Activated effector memory CD4-positive, alpha-beta T cell treated with Interleukin-2 at 50 U/mL for 16 hours (primary cell): Measurements from ENCODE around the gene UBE2I.

Source experiments
- DNase-seq: peaks from one replicate; pipeline ENCODE4 v3.0.0-alpha.2; 2020

Gene UBE2I

GRCh38 chr16:1330931-1331711, 21.7 kb downstream of the UBE2I start:
- no peak for DNase-seq

DNA sequence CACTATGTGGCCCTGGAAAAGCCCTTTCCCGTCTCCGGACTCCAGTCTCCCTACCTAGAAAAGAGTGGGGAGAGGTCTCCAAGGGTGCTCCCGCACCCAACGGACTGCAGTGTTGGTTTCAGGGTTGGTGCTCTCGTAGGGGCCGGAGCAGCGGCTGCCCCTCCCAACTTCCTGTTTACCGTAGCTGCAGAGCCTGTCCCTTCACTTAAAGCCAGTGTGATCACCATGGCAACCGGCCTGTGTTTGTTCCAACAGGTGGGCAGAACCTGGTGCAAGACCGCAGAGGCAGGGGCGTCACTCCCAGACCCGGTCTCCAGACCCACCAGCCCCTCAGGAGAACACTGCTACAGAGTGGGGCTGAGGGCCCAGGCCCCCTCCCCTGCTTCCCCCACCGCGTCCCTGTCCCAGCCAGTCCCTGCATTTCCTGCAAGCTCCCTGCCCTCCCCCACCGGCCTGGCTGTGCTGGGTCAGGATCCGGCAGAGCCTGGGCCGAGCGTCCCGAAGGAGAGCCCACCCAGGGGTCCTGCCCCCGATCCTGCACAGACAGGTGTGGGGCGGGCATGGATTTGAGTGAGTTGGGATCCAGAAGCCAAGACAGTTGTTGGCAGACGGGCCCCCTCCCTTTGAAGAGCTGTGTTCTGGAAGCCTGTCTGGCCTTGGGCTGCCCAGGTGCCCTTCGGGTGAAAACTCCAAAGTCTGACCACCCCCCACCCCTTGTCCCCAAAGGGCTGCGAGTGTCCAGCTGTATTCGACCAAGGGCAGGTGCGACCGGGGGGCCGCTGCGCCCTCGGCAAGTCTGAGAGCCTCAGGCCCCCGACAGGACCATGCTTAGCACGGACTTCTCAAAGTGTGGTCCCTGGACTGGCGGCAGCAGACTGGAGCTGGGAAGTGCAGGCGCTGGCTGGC, 22.5 kb downstream of the UBE2I start:
- DNase-seq: no peak

DNA sequence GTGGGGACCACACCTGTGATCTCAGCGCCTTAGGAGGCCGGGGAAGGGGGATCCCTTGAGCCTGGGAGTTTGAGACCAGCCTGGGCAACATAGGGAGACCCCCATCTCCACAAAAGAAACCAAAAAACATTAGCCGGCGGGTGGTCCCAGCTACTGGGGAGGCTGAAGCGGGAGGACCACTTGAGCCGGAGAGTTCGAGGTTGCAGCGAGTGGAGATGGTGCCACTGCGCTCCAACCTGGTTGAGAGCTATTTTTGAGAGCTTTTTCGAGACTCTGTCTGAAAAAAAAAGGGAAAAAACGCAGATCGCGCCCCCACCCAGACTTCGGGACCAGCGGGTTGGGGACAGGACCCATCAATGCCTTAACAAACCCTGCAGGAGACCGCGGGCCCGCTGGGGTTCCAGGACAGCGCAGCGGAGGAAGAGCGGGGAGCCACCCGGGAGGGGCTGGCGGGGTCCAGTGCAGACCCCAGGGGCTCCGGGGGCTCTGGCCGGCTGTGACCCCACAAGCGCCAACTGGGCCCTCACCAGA, 23.2 kb downstream of the UBE2I start:
- no peak for DNase-seq

GRCh38 chr16:1333149-1333812, 23.8 kb downstream of the UBE2I start, which contains the start of gene BAIAP3:
Gene BAIAP3, plus strand, starts transcription at chr16:1333645. Its CDS starts 4,905 bp downstream, at chr16:1338550.
- peak; percentile 30 for DNase-seq

GRCh38 chr16:1333854-1334700, 24.6 kb downstream of the UBE2I start:
- no peak for DNase-seq

GRCh38 chr16:1334739-1335138, 25.3 kb downstream of the UBE2I start:
- DNase-seq: no peak

GRCh38 chr16:1335211-1335971, 26.0 kb downstream of the UBE2I start:
- no peak for DNase-seq

GRCh38 chr16:1335996-1336395, 26.6 kb downstream of the UBE2I start:
- DNase-seq: no peak

DNA sequence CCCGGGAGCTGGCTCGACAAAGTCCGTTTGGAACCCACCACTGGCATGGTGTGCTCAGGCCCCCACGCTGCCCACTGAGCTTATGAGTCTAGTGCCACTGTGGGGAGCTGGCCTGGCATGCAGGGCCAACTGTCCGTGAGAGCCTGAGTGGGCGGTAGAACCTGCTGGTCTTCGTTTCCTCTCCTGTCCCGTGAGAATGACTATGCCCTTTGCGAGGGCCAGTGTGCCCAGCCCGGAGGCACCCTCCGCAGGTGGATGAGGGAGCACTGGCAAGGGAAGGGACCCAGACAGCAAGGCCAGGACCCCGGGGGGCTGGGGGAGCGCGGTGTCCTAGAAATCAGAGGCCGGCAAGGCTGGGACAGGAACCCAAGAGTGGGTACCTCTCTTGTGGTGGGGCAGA, 27.2 kb downstream of the UBE2I start:
- no peak for DNase-seq

GRCh38 chr16:1337486-1337885, 28.1 kb downstream of the UBE2I start:
- DNase-seq: no peak

DNA sequence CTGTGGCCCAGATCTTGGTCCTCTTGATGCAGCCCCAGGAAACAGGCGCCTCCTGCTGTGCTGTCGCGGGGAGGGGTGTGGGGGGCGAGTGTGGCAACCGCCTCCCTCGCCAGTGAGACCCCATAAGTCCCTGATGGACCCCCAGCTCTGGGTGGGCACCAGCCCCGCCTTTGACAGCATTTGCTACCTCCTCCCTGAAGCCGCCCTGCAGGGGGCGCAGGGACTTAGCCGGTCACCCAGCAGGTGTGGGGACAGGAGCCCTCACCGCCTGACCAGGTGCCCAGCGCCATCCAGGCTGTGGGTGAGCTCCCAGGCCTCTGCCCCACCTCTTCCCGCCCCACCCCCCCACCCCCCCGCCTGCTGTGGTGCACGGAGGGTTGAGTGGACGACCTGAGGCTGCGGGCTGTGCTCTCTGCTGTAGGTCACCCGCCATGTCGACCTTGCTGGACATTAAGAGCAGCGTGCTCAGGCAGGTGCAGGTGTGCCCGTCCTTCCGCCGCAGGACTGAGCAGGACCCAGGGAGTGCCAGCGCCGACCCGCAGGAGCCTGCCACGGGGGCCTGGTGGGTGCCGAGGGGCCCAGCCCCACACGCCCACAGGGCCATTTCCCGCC, 28.8 kb downstream of the UBE2I start:
- DNase-seq: no peak

- no peak for DNase-seq
These were observed 29.6 kb downstream of the UBE2I start for GRCh38 chr16:1338855-1339675.

DNA sequence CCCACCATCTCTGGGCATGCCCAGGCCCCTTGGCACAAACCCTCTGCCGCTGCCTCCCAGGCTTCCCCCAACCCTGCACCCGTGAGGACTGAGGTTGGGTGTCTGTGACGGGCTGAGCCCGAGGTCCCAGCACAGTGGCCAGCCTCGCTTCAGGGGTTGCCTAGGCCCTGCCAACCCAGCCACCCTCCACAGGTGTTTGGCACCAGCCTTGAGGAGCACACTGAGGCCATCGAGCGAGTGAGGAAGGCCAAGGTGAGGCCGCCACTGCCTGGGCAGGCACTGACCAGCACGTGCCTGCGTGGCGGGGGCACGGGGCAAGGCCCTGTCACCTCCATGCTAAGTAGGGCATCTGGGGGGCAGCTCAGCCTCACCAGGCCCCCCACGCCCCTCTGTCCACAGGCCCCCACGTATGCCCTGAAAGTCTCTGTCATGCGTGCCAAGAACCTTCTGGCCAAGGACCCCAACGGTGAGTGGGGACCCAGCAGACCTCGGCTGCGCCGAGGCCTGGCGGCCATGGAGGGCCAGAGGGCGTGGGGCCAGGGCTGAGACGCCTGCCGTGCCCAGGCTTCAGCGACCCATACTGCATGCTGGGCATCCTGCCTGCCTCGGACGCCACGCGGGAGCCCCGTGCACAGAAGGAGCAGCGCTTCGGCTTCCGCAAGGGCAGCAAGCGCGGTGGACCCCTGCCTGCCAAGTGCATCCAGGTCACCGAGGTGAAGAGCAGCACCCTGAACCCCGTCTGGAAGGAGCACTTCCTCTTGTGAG, 31.5 kb downstream of the UBE2I start:
- DNase-seq: no peak

- no peak for DNase-seq
These were observed 32.3 kb downstream of the UBE2I start for GRCh38 chr16:1341495-1342420.

GRCh38 chr16:1342526-1343427, 33.3 kb downstream of the UBE2I start:
- DNase-seq: peak; percentile 94

DNA sequence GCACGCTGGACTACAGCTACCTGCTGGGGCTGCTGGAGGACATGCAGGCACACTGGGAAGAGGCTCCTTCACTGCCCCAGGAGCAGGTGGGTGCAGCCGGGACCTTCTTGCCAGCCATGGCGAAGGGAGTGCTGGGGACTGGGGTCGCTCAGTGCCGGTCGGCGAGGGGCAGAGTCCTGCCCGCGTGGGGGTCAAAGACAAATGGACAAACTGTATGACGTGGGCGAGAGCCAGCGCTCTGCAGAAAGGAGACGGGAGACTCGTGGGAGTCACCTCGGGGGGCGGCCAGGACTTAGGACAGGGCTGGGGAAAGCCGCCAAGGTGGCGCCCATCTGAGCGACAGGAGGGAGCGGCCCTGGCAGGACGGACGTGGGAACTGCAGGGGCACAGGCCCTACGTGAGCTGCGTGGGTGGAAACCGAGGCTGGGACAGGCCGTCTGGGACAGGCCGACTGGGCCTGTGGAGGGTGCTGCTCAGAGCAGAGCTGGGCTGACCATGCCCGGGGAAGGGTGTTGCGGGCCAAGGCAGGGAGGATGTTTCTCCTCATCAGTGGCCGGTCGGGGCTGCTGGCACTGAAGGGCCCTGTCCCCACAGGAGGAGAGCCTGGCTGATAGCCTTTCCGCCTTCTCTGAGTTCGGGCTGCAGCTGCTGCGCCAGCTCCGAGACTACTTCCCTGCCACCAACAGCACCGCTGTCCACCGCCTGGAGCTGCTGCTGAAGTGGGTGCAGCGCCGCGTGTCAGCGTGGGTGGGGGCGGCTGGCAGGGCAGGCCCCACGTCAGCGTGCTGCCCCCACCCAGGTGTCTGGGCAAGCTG, 34.2 kb downstream of the UBE2I start:
- no peak for DNase-seq
